ENCODE data around the gene LHX4.

The LHX4 gene

DNA sequence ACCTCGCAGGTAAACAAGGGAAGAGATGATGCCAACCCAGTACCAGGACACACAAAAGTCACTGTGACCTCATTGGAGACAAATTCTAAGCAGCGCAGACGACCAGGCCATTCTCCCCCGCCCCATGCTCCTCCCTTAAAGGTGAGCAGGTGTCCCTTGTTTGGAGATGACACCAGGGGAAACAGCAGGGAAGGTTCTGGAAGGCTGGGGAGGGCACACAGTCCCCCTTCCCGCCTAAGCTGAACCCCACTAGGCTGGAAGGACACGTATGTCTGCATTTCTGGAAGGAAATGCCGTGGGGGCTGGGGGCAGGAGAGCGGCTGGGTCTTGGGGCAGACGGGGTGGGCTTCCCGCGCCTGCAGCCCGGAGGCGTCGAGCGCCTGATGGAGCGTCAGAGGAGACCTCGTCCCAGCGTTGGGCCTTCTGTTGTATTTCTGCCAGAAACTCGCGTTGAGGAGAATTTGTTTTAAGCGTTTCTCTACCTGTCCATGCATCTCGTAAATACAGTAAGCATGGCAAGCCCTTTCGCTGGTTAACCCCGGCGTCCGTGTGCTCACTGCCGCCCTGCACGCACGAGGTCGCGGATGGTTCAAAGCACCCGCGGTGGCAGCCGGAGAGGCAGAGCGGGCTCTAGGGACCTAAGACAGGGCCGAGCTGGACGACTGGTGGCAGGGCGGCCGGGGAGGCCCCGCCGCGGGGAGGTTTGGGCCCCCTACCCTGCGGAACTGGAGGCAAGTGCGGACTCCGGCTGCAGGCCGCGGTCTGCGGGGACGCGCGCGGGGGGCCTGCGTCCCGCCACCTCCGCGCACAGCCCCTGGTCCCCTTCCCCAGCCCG lies 1.2 kb upstream of the LHX4 start:
- no peak for DNase-seq

- no peak for DNase-seq
These were observed 339 bp downstream of the LHX4 start for GRCh38 chr1:180230416-180230790.

GRCh38 chr1:180230791-180231505 lies 884 bp downstream of the LHX4 start:
- no peak for DNase-seq

DNA sequence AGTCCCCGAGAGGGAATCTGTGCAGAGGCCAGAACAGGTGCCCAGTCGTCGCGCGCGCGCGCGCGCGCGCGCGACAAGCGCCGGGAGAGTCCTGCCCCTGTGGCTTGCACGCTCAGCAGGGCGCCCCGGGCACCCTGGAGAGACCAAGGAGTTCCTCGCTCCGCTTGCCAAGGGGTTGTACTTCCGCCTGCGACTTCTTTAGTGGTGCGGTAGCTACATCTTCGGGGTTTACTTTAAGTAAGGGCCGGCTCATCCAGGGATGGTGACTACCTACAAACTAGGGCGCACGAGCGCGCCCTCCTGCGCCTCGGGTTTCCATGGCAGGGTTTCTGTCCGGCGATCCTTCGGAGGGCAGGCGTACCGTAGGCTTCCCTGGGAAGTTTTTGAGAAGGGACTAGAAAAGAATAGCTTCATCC lies 1.4 kb downstream of the LHX4 start:
- DNase-seq = no peak

DNA sequence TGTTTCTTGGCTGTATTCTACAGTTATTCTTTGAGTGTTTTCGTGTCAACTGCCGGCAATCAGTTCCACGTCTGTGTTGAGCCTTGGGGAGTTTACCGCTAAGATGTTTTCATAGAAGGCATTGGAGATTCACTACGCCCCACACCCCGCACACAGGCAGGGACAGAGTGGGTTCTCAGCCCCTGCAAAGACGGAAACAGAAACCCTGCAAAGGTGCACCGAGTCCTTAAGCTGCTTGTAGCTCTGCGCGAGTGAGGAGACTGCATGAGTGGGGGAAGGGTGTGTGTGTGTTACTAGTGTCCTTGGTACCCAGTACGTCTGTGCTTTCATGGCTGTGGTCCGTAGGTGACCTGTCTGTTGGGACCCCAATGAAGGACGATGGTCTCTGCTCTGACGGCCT lies 1.9 kb downstream of the LHX4 start:
- no peak for DNase-seq

GRCh38 chr1:180232521-180233043 lies 2.5 kb downstream of the LHX4 start:
- DNase-seq = no peak

DNA sequence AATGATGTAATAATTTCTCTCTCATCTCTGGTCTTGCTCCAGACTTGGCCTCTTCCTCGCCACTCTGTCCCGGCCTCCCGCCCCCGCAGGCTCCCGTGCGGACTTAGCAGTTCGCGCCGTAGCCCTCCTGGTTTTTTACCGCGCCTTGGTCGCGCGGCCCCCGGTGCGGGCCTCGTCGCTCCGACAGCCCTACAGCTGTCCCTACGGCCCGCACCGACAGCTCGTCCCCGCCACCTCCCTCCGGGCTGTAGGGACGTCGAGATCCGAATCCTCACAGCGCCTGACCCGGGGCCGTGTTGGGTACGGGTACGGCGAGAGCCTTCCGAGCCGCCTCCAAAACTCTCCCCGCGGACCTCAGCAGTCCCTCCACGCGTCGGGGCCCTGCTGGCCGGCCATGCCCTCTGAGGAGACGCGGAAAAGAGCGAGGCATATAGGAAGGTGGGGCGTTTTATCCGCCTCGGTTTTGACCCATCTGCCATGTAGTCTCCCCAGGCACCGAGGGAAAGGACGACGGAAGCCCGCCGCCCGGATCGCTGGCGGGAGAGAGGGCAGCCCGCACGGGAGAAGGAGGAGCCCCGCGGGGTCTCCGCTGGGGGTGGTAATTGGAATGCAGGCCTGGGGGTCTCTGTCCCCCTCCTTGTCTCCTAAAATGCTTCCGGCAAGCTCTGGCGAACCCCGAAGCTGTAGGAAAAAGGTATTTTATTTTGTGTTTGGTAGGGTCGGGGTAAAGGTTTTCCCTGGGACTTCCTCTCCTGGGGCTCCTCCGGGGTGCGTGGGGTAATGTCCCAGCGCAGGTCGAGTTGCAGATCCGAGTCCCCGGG lies 3.3 kb downstream of the LHX4 start:
- DNase-seq = no peak

DNA sequence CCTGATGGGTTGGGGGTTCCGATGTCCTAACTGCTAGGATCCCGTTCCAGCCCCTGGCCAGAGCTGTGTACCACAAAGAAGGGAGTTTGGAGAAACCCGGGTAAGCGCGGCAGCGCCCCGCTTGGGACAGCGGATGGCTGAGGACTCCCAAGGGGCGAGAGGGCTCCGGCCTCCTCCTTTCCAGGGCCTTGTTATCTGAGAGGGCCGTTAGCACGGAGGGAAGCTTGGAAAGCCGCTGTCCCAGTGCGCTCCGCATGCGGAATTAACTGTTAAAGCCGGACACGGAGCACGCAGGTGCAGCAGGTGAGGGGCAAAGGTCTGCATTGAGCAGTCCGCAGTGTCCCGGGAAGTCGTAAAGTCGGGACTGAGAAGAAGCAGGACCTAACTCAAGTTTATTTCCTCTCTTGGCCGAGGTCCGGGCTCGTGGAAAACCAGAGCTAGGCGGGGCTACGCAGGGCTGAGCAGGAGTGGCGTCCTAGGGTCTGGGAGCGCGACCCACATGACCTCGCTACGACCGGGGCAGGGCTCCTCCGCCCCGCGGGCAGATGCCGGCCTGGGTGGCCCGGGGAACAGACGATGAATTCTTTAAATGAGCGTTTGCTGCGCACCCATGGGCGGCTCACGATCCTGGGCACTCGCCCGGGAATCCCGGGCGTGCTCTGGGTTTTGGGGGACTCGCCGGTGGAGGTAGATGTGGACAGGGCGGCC lies 4.5 kb downstream of the LHX4 start:
- DNase-seq = no peak

GRCh38 chr1:180235077-180235501 lies 5.0 kb downstream of the LHX4 start:
- no peak for DNase-seq

DNA sequence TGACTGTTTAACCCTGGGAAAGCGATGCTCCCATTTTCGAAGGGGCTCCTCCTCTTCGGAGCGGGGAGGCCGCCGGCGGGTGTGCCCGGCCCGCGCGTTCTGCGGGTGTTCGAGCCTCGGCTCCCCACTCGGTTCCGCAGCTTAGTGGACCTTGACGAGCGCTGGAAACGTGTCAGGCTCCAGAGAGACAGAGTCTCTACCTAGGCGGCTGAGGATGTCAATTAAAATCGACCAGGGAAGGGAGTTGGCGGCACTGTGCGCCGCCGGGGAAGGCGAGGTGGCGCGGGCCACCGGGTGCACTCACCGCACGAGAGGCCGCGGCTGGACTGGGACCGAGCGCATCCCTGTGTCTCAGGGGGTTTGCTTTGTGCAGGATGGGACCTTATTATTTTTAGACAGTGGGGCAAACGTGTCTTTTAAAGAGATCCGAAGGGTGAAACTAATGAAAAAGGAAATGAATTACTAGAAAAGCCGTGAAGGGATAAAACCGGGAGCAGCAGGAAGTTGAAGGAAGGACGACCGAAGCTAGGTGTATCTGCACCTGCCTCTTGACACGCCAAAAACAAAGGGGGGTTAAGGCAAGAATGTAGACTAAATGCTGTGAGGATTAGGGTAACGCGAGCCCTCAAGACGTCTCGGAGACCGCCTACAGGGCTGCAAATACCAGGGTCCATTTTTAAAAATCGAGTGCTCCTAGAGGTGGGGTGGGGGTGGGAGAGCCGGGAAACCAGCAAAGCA lies 5.6 kb downstream of the LHX4 start:
- DNase-seq = no peak

DNA sequence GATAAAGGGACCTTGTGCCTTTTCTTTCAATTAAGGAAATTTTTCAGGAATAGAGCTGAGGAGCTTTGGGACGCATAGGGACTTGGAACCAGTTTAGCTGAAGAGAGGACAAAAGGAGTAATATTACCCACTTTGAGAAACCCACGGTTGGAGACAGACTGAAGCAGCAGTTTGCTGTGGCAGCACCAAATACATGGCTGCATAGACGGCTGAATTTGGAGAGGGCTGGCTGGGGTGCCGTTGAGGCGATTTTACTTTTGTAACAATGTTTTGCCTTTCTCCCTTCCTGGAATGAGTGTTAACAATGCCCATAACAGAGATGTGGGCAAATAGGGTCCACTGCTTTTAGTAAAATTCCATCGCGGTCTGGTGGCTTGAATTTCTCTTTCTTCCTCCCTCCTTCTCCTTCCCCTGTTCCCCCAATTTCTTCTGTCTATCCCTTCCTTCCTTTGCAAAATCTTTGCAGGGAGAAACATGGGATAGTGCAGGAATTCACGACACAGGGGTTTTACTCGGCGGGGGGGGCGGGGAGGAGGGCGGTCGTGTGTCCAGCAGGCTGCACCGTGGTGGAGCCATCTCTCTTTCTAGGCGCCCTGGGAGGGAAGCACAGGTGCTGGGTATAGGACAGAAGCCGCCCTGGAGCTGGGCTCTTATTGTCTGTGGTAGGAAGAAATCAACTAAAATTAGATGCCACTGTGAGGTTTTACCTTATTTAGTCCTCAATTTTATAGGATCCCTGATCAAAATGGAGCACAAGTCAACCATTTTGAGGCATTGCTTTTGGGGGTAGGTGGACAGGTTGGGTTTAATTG lies 6.8 kb downstream of the LHX4 start:
- DNase-seq = no peak

DNA sequence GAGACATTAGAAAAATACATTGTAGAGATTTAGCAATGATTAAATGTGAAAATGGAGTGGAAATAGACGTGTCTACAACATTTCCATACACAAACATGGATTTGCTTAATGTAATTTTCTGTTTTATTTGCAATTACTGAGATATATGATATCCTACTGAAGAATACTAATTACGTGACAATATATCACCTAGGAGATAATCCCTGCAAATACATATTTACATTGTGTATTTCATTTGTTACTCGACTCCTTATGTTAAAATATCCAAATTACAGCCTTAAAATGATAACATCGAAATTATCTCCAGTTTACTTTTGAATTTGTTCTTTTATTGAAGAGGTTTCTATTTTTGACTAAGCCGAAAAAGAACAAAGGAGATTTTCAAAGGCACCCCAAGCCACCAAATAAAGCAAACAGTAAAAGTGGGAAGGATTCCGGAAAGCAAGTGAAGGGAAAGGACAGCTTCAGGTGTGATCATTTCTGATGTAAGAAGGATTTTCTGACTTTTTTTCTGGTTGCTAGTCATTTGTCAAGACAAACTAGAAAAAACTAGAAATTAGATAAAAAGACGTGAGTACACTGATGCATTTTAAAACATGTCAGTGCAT lies 7.9 kb downstream of the LHX4 start:
- no peak for DNase-seq

GRCh38 chr1:180238675-180239074 lies 8.6 kb downstream of the LHX4 start:
- DNase-seq = no peak

DNA sequence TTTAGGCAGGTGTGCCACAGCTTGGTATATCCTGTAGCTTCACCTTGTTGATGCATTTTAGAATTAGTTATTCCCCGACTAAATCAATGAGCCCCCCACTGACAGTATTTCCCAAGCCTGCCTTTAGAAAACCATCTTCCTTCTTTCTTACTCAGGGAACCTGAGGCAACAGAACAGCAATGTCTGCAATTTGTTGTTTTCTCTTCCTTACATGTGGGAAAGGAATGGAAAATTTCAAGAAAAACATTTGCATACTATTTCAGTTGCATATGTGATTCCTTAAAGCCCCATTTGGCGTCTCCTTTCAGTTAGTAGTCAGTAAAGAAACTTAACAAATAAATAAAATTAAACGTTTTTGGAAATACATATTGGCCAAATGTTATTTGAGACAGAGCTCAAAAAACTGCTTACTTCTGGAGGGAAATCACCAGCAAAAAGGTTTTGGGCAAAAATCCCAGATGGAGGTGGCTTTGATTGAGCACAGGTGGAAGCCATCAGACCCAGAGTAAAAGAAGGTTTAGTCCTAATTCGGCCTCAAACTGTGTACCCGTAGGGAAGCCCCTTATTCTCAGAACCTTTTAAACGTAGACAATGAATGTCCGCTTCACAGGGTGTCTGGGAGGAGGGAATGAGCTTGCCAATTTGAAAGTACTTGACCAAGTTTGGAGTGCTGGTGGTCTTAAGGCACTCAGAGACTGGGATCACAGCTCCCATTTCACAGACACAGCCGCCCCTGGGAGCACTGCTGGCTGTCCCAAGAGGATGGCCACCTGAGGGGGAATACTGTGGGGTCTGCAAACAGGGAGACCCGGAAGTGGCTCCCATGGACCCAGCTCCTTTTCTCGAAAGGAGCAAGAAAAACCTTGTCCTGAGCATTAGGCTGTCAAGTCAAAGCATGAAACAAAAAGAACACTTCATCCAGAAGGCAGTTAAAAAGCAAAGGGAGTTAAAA lies 9.4 kb downstream of the LHX4 start:
- no peak for DNase-seq

- DNase-seq = no peak
These were observed 11.9 kb downstream of the LHX4 start for GRCh38 chr1:180241716-180242544.

DNA sequence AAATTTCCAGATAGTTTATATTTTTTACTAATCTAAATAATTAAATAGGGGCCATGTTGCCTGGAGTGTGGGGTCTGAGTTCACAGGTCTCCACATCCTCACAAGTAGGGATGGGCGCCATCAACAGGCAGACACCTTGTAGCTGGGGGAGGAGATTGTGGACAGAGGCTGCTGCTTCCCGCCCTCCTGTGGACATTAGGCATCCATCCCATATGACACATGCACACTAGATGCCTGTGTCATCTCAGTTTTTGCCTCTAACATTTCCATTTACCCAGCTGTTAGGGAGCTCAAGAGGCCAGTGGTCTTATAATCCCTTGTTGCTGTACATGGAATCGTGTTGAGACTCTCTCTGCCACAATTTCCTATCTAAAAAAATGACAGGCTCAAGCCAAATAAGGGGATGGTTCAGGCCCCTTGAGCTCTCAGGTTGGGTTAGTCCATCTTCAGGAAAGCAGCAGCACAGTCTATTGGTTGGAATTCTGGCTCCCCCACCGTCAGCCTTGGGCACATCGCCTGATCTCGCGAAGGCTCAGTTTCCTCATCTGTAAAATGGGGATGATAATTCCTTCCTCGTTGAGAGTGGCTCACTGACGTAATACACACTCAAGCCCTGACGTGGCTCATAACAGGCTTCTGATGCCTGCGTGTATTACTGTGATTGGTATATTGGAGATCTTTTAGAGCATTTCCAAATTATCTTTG lies 13.6 kb downstream of the LHX4 start:
- DNase-seq = no peak

DNA sequence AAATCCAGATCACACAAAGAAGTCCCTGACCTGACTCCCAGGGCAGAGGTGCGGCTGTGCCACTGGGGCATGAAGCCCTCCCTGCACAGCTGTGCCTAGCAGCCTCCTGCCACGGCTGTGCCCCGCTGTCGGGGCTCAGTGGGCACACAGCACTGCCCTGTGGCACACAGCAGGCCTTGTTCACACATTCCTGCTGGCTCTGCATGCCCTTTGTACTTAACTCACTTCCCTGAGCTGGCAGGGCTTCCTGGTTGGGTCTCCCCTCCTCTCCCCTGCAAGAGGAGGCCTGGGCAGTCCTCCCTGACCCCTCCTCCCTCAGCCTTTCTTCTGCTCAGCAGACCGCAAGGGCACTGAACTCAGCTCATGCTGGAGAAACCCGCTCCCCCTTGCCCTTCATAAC lies 14.8 kb downstream of the LHX4 start:
- no peak for DNase-seq

DNA sequence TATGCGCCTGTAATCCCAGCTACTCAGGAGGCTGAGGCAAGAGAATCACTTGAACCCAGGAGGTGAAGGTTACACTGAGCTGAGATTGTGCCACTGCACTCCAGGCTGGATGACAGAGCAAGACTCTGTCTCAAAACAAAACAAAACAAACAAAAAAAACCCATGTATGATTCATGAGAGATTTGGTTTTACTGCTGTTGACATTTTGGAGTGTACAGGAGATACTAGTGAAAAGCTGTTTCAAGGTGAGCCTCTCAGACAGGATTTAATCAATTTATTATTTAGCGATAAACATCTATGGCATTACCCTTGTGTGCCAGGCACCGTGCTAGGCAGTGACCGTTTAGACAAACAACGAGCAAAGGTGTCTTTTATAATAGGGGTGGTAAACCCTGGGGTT lies 16.5 kb downstream of the LHX4 start:
- DNase-seq = no peak
